ENCODE measurements around the gene RAD23A.

The RAD23A gene

DNA sequence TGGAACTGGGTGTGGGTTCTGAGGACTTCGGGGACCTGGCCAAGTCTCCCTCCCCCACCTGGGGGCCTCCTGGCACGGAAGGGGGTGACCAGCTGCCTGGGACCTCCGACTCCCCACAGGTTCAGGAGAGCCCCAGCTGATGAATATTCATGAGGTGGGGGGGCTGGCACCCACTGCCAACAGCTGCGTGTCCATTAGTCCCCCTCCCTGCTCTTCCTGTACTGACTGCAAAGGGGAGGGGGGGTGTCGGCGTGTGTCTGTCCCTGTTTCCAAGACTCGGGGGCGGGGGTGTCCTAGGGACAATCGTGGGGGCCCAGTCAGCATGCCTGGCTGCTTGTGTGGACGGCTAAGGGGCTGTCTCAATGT lies 39.0 kb downstream of the RAD23A start:
- DNase-seq (ENCODE audit: low read depth, low spot score) = no peak

DNA sequence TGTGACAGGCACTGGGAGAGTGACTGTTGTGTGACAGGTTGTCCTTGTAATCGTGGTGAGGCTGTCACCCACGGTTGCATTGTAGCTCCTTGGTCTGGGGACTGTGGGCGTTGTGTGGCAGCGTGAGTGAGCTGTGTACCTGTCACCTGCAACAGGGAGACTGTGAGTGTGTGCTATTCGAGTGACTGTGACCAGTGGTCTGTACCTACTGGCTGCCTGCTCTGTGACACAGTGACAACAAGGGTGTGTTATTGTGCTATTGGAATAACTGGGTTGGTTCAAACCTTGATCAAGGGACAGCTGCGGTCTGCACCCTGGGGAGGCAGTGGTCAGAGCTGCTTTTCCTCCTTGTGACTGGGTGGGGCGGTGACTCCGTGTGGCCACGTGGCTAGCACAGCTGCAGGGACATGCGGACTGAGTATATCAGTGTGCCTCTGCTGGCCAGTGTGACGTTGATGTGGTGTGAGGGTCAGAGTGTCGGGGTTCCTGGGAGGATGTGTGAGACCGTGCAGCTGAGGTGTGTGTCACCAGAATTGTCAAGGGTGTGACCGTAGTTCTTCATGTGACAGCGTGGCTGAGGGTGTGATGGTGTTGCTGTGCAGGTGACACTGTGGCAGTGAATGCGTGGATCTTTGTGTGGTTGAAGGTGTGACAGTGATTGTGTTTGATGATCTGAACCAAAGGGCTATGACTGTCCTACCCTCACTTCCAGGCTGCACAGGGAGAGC lies 39.6 kb downstream of the RAD23A start:
- no peak for DNase-seq (ENCODE audit: low read depth, low spot score)

DNA sequence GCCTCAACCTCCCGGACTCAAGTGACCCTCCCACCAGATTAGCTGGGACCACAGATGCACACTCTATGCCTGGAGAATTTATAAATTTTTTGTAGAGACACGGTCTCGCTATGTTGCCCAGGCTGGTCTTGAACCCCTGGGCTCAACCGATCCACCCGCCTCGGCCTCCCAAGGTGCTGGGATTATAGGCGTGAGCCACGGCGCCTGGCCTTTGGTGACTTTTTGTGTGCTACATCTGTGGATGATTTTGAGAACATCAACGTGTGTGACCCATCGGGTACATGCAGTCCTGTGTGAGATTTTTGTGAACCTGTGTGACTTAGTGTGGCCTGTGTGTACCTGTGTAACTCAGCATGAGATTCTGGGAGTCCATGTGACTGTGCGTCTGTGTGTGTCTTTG lies 41.1 kb downstream of the RAD23A start:
- no peak for DNase-seq (ENCODE audit: low read depth, low spot score)

DNA sequence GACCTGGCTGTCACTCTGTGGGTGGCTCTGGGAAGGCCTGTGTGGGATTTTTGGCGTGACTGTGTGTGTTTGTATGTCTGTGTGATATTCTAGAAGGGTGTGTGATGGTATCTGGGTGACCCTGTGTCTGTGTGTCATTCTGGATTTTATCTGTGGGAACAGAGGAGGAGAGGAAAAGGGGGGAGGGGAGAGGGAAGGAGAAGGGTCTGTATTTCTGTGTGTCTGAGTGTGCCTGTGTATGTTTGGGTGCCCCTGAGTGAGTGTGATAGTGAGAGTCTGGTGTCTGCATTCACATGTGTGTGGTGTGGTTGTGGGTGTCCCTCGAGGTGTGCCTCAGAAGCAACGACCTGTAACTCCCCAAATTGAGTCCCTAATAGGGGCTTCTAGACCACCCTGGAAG lies 41.5 kb downstream of the RAD23A start:
- no peak for DNase-seq (ENCODE audit: low read depth, low spot score)

DNA sequence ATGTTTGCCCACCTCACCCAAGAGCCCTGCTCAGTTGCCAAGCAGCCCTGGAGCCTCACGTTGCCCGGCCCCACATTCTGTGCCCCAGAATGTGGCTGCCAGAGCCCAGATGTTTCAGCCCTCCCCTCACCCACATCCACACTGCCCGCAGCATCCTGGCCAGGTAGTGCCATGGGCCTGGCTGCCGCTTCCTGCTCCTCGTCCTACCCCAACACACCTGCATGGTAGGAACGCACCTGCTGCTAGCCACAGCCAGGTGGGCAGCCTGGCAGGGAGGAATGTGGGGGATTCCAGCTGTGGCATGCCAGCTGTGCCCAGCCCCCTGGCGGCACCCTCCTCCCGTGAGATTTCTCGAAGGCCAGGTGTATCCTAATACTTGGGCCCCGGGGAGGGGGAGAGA lies 42.1 kb downstream of the RAD23A start:
- no peak for DNase-seq (ENCODE audit: low read depth, low spot score)

DNA sequence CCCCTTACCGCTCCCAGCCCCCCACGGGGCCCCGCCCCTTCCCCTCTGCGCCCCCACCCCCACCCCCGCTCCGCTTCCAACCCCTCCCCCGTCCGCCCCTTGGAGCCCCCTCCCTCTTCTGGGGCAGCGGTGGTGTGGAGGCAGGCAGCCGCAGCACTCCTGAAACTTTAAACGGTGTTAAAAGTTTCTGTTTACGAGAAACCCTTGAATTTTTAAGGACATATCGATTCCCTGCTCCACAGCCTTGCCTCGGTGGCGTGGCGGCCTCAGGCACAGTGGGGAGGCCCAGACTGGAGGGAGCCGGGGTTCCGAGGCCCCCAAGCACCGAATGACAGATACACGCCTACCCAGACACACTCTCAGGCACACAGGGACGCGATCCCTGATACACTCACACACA lies 44.8 kb downstream of the RAD23A start:
- DNase-seq (ENCODE audit: low read depth, low spot score) = no peak

DNA sequence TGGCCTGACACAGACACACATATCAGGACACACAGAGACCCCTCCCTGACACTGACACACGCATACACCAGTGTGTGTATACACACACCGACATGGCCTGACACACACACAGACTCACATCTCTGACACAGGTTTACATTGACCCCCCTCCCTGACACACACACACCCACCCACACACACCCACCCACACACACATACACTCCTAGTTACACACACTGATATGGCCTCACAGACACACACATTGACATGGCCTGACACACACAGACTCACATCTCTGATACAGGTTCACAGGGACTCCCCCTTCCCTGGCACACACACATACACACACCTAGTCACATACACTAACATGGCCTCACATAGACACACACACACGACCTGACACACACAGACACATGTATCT lies 45.2 kb downstream of the RAD23A start:
- DNase-seq (ENCODE audit: low read depth, low spot score) = no peak

DNA sequence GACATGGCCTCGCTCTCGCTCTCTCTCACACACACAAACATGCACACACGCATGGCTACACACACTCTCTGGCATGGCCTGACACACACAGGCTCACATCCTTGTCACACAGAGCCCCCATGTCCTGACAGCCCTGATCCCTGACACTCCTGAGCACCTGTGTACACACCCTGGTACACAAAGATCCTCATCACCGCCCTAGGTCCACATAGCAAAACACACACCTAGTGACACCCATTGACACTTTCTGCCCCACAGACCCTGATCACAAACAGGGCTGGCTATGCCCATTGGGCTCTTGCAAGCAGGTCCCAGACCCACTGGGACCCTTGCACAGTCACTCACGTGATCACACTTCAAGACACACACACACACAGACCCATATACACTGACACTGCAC lies 45.6 kb downstream of the RAD23A start:
- DNase-seq (ENCODE audit: low read depth, low spot score) = no peak

DNA sequence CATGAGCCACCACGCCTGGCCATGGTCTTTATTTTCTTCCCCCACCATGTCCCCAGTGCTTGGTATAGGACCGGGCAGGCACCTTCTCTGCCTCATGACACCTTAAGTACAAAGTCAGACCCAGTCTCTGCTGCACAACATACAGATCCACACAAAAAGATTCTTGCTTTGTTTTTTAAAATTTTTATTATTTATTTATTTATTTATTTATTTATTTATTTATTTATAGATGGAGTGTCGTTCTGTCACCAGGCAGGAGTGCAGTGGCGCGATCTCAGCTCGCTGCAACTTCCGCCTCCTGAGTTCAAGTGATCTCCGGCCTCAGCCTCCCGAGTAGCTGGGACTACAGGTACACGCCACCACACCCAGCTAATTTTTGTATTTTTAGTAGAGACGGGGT lies 47.1 kb downstream of the RAD23A start:
- no peak for DNase-seq (ENCODE audit: low read depth, low spot score)

DNA sequence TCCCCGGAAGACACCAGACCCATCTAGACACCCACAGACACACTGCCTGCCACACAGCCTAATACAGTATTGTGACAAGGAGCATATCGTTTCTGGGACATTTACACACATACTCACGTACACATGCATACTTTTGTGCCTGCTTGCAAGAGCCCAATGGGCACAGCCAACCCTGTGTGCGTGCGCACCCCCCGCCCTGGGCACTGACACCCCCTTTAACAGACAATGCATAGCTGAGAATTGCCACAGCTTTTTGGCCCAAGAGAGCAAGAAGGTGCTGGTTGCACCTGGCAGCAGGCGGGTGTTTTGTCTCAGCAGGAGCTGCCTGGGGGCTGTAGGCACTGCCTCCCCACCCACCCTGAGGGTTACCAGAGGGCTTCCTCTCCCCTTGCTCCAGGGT lies 47.9 kb downstream of the RAD23A start:
- no peak for DNase-seq (ENCODE audit: low read depth, low spot score)

DNA sequence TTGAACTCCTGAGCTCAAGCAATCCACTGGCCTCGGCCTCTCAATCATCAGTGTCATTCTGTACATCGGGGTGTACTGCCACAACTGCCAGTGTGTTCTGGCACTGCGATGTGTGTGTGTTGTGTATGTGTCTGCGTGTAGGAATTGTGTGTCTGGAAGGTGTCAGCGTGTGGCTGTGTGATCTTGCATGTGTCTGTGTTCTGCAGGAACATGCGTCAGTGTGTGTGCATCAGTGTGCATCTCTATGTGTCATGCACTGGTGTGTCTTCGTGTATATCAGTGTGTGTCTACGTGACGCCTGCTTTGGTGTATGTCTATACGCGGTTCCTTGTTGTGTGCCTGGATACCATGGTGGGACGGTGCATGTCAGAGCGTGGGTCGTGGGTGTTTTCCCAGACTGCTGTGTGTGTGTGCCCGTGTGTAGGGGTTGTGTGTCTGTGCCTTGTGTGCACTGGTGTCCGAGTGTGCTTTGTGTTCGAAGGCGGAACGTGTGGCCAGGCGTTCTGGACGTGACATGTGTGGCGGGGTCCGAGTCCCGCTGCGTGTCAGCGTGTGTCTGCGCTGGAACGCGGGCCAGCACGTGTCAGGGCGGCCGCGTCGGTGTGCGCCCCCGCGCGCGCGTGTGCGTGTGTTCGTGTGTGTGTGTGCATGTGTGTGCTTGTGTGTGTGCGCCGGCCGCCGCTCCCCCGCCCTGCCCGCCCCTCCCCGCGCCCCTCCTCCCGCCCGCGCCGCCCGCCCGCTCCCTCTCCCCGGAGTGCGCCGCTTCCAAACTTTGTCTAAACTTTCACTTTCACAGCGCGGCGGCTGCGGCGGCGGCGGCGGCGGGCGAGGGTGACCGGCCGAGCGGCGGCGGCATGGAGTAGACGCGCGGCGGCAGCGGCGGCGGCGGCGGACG lies 49.3 kb downstream of the RAD23A start, which contains the start of gene NFIX:
TSS of gene NFIX (plus strand) at position 775 of the 895 bp plus-strand sequence. CDS start 363 bp downstream, outside the sequence.
- no peak for DNase-seq (ENCODE audit: low read depth, low spot score)

DNA sequence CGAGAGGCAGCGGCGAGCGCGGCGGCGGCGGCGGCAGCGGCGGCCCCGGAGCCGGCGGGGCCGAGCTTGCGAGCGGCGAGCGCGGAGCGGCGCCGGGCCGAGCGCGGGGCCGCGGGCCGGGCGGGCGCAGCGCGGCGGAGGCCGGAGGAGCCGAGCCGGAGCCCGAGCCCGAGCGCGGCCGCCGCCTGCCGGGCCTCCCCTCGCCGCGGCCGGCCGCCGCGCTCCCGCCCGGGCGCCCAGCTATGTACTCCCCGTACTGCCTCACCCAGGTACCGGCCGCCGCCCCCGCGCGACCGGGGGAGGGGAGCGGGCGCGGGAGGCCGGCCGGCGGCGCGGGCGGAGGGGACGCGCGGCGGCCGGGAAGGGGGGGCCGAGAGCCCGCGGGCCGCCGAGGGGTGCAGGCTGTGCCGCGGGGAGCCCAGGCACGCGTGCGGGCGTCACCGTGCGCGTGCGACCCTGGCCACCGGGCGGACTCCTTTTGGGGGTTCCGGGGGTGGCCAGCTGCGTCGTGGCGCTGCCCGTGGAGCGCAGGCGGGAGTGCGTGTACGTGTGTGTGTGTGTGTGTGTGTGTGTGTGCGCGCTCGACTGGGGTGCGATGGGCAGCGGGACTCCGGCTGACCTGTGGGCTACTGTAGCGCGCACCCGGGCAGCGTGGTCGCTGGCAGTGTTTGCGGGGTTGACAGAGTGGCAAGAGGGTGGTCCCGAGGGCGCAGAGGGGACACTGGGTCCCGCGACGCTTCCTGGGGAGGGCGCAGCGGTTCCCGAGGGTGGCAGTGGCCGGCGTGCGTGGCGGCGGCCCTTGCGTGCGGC lies 50.1 kb downstream of the RAD23A start:
- no peak for DNase-seq (ENCODE audit: low read depth, low spot score)

DNA sequence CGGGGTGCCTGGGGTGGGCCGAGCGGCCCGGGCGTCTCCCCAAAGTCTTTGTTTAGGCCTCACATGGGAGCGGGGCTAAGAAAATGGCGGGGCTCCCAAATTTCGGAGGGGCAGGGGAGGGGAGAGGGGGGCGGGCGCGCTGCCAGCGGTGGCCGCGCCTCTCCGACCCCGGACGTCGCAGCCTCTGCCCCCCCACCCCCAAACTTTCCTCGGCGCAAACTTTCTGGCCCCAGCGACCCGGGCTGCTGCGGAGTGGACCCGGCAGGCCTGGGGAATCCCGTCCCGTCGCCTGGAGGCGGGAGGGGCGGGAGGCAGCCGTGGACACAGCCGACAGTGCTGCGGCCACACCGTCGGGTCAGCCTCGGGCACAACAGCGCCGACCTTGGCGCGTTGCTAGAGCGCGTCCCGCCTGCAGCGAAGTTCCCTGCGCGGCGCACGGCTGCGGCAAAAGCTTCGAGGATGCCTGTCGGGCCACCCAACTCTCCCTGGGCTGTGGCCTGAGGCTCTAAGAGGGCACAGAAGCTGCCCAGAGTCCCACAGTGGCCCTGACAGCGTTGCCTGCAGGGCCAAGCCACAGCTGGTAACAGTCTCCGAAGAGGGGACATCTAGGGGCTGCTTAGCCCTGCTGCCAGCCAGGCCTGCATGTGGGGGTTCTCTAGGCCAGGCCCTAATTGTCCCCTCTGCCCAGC lies 50.9 kb downstream of the RAD23A start:
- peak; percentile 40 for DNase-seq (ENCODE audit: low read depth, low spot score)

DNA sequence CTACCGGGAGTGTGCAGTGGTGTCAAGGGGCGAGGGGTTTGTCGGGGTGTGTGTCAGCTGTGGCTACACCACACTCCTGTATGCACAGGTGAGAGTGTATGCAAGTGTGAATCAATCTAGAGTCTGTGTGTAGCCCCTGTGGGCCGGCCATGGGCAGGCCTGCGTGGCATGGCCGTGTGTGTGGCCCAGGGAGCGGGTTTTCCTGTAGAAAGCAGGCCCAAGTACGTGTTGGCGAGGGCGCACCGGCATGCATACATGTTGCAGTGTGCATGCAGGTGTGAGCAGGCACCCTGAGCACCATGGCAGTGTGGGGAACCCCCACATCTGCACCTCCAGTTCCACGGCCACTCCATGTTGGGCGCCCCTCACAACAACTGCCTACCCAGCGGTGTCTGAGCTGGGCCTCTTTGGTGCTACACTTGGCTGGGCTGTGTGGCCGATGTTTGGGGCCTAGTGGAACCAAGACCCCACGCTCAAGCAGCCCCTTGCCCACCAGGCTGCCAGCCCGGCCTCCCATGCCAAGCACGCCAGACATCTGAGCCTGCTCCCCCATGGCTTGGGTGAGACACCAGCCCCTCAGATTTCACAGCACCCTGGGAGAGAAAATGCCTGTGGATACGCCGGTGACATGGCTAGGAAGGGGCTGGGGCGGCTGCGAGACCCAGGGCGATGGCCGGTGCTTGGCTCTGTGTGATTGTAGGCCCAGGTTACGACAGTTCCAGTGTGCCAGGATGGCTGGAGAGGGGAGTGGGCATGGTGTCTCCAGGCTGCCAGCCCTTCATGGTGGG lies 51.7 kb downstream of the RAD23A start:
- no peak for DNase-seq (ENCODE audit: low read depth, low spot score)

DNA sequence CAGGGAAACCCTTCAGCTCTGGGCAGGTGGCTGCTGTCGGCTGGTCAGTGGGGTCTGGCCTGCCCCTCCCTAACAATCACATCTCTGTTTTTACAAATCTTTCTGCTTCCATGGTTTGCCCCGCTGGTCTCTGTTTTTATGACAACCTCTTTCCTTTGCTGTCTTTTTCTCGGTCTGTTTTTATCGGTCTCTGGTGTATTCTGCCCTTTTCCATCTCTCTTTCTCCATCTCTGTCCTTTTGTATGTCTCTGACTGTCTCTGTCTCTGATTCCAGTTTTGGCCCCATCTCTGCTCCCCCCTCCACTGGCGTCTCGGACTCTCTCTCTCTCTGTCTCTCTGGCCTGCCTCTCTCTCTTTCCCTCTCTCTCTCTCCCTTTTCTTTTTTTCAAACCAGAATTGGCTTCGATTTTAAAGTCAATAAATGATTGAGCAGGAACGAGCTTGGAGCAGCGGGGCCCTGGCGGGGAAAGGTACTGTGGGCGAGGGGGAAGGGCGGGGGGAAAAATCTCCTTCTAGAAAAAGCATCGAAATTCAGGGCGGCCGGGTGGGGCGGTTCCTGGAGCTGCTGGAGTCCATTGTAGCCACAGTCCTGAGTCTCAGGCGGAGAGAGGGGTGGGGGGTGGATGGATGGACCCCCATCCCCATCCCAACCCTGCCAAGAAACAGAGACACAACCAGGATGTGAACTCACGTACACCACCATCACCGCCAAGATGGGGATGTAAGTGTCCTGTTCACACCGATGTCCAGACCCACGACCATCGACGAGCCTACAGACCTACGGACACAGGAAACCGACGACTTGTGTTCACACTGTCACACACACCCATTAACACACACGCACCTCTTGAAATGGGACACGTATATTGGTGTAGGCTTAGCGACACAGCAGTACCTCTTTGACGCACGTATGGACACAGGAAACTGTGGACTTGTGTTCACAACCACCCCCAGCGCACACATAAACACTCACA lies 52.6 kb downstream of the RAD23A start:
- DNase-seq (ENCODE audit: low read depth, low spot score) = no peak

DNA sequence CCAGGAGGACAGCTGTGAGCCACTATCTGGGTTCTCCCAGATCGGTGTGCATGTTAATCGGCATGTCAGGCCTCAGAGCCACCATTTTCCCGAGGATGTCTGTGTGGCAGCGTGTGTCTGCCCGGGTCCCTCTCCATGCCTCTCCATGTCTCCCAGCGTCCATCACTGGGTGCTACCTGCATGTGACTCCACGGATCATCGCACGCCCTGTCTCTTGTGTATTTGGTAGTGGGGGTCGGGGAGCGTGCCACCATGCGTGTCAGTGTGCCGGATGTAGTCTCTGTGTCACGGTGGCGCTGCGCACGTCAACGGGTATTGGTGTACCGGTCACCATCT lies 55.5 kb downstream of the RAD23A start:
- DNase-seq (ENCODE audit: low read depth, low spot score) = no peak

DNA sequence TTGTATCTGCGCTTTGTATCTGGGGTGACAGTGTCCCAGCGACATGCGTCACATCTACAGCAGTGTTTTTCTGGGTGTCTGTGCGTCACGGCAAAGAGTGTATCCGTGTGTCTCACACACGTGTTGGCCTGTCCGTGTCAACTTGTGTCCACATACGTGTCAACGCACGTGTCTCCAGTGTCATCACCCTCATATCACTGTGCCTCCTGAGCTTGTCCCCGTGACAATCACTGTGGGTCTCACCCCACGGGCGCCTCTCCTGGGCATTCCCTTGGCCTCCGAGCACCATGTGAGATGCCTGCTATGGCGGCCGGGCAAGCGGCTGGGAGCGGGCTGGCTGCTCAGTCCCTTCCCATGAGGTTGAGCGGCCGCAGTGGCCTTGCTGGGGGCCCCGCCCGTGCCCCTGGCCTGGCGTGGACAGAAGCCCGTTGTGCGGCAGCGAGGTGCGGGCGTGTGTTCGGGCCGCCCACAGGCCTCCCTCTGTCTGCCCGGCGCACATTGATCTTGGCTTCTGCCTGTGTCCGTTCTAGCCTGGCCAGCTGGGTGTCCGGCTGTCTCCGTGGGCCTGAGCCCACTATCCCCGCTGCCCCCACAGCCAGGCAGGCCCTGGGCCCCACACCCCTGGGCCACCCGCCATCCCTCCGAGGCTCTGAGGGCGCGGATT lies 56.0 kb downstream of the RAD23A start:
- no peak for DNase-seq (ENCODE audit: low read depth, low spot score)

DNA sequence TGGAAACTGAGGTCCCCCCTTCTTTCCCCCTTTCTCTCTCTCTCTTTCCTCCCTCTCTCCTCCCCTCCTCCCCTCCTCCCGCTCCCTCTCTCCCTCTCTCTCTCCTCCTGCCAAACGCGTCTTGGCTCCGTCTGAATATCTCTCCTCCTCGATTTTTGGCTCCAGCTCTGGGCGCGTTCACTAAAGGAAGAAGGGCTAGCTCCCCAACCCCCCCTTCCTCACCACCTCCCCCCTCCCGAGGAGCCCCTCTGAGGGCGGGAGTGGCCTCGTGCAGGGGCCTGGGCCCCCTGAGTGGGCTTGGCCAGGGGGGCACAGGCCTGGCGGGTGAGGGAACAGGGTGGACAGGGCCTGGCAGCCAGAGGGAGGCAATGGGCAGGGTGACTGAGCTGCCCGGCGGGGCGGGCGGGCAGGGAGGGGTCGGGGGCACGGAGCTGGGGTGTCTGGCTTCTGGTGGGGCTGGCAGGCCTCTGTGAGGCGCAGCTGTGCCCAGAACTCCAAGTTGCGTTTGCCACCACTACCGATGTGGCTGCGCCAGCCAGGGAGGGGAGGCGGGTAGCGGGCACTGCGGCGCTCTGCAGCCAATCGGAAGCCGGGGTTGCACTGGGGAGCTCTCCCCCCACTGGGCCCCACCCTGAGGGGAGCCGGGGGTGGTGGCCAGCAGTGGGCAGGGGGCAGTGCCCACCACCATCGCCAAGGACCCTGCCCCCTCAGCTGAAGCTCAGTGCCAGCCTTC lies 56.7 kb downstream of the RAD23A start:
- DNase-seq (ENCODE audit: low read depth, low spot score) = no peak
